Erythroblast (primary cell): ENCODE measurements around the gene PURA.
"Not testable (repeated sequence)": the region's sequence is repeated elsewhere in the genome, so short reads cannot be mapped to it uniquely, and the experiment has no call there.

Source experiments
- DNase-seq, 2 experiments: peaks; one replicate each; lab custom pipeline; 2025; lab: John Stamatoyannopoulos, UW
- GATA1 ChIP-seq: IDR thresholded peaks from 2 replicates; pipeline ENCODE4 v1.6.1; 2011; ENCODE audit warnings: low read depth, mild to moderate bottlenecking, control low read depth, low read length, moderate library complexity
- POLR2A ChIP-seq: IDR thresholded peaks from 2 replicates; pipeline ENCODE4 v1.6.1; 2011; ENCODE audit warnings: mild to moderate bottlenecking, low read length

PURA gene

DNA sequence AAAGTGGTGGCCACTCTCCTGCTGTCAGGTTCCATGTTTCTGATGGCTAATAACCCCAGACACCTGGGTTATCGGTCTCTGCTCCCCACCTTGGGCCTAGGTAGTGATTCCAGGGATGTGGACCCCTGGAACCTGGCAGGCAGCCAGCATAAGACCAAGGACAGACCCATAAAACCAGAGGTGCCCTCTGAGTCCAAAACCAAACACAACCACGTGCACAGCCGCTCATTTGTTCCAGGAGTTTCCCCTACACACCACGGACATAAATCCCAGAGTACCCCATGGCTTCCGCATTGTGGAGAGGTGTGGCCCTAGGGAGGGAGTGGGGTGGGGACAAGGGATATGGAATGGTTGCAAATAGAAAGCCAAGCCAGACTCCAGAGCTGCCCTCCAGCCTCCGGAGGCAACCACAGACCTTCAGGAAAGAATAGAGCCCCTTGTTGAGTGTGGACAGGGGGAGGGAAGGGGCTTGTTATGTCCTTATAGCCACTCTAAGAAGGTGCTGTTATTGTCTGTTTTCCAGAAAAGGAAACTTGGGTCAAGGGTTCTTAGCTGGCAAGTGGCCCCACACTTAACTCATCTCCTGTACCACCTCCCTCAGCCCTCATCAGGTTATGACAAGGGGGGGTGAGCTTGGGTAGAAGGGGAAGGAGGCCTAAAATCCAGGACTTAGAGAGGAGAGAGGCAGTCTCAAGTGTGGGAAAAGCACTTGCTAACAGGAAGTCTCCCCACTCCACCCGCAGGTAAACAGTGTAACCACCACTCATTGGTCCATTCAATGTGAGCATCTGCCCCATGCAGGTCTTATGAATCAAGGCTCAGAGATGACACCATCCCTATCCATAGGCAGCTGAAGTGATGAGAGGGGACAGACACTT lies 37.5 kb downstream of the PURA start:
- DNase-seq = no peak
- TF ChIP-seq POLR2A (no peak), GATA1 (no peak)

DNA sequence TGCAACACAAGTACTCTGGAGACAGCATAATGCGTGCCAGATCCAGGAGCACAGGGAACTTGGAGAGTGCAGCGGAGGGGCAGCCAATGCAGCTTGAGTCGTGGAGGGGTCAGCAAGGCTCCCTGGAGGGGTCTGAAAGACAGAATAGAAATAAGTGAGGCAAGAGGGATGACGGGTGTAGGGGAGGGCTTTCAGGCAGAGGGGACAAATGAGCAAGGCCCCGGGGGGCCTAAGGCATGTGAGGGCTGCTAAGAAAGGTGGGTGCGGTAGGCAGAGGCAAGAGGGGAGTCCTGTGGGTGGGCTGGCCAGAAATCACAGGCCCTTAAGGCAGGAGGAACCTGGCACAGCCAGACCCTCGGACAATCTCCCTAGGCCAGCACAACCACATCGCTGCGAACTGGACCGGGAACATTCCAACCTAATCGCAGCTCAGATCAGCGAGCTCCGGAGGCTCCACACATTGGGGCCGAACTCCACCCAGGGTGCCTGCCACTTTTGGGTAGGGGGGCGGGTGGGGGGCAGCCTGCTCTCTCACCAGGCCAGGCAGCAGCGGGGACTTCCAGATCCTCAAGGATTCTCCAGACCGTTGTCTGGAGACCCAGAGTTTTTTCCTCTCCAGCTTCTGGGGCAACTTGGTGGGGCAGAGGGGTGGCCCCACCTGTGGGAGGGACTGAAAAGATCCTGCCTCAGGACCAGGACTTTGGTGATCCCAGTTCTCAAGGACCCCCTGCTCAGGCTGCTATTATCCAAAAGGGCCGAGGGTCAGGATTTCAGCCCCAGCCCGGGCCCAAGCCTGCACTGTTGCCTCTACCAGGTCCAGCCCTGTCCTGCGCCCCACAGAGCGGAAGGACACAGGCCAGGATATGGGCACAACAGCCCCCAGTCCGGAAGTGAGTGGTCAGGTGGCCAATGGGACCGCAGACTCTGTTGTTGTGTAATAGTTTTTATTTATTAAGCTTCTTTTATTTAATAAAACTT lies 38.4 kb downstream of the PURA start:
- DNase-seq = no peak
- TF ChIP-seq POLR2A (no peak), GATA1 (no peak)

DNA sequence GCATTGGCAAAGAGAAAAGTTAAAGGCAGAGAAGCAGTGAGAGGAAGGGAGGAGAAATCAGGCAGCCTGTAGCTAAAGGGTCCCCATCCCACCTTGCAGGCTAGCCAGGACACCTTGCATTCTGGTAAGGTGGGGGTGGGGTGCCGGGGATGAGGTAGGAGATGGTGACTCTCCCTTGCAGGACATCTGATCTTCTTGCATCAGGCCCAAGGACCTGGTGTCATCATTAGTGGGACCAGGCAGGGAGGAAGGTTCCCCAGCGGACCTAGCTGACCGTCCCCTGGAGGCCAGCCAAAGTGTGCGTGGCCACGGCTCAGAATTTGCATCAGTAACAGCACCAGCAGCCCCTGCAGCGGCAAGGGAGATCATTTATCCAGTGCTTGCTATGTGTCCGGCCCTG lies 39.3 kb downstream of the PURA start:
- peak in 1 of 2 experiments; percentile 10 for DNase-seq
- TF ChIP-seq GATA1 (no peak), POLR2A (no peak)

DNA sequence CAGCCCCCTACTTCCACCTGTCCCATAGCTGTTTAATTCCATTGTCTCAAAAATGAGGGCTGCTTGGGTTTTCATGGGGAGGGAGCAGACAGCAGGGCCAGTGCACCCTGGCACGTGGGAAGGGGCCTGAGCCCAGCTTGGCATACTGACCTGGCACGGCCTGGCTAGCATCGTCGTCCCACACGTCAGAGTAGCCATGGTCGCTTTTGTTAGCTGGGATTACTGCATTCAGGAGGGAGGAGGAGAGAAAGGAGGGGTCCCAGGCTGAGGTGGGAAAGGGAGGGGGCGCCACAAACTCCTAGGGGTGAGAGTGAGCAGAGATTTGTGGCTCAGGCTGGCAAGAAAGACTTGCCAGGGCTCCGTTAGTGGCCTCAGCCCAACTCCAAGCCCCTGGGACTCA lies 40.0 kb downstream of the PURA start:
- TF ChIP-seq GATA1 = no peak
- TF ChIP-seq POLR2A = no peak
- DNase-seq = no peak

DNA sequence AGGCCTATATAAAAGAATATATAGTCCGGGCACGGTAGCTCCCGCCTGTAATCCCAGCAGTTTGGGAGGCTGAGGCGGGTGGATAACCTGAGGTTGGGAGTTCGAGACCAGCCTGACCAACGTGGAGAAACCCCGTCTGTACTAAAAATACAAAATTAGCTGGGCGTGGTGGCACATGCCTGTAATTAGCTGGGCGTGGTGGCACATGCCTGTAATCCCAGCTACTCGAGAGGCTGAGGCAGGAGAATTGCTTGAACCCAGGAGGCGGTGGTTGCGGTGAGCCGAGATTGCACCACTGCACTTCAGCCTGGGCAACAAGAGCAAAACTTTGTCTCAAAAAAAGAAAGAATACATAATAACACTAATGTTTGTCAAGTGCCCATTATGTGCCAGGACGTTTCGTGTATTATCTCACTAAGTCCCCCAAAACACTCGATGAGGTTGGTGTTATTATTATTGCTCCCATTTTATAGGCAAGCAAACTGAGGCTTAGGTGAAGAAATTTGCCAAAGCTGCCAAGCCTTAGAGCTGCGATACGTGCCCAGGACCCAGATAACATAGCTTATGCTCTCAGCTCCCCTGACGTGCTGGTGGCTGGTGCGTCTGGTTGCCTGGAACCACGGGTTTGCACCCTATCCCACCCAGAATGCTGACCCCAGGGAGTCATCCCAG lies 40.9 kb downstream of the PURA start:
- DNase-seq = not testable (repeated sequence)

DNA sequence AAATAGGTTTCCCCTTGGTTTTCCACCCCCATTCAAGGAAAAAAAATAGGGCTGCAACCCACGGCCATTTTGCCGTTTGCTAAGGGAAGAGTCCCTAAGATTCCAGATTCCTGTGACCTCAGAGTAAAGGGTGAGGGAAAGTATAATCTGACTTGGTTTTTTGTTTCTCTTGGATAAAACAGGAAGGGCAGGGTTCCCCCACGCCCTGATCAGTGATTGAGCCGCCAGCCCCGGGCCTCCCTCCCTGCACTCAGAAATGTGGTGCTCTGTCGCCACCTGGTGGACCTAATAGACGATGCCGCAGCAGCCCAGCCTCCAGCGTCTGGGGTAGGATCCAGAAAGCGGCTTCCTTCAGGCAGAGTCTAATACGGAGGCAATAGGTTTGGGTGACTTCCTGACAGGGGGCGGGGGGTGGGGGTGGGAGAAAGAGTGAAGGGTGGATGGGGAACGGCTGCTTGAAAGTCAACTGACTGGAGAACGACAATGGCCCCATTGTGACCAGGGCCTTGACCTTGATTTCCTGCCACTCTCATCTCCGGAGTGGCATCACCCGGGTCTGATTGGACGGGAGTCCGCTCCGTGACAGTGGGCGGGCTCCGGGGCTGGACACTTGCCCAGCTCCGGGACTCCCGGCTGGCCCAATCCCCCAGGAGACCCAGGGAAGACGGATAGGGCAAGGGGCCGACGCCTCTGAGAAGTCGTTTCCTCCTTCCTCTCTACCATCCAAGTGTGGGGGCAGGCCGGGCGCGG lies 43.3 kb downstream of the PURA start:
- TF ChIP-seq POLR2A (no peak), GATA1 (no peak)
- peak; percentile 79 to 91 for DNase-seq

DNA sequence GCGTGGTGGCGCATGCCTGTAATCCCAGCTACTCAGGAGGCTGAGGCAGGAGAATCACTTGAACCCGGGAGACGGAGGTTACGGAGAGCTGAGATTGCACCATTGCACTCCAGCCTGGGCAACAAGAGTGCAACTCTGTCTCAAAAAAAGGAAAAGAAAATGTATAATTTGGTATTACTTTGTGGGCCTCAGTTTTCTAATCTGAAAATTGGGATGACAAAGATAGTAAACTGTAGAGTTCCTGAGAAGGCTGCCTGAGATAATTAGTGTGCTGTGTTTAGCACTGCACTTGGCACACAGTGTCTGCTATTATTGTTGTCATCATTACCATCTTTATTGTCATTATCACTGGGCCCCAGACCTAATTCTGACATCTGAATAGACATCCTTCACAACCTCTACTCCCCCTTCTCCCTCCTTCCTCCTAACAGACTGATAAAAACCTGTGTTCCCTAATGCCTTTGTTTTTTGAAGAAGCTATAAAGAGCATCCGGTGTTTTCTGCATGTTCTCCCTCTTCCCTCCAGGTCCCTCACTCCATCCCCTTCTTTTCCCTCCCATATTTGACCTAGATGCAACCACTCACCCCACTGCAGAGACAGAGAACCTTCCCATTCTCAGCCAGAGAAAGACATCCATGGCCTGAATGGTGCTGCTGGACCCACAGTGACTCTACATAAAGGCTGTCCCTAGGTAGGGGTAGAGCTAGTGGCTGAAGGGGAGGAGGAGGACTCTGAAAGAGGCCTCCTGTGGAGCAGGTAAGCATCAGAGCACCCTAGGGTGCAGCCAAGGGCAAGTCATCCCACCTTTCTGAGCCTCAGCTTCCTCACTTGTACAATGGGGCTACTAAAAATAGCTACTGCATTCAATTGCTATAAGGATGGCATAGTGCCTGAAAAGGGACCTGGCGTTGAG lies 45.4 kb downstream of the PURA start:
- no peak for DNase-seq

DNA sequence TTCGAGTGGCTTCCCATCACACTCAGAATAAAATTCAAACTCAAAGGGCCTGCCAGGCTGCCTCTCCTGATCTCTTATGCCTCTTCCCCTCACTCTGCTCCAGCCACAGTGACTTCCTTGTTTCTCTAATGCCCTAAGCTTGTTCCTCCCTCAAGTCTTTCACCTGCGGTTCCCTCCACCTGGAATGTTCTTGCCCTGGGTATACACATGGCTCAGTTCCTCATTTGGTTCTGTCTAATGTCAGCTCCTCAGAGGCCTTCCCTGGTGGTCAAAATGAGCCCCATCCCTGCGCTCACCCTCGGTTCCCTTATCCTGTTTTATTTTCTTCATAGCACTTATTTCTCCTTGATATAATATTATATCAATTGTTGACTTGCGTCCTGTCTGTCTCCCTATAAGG lies 48.4 kb downstream of the PURA start:
- no peak for TF ChIP-seq POLR2A
- TF ChIP-seq GATA1 = no peak
- DNase-seq = no peak

More for the DNA sequence above, 45.4 kb downstream of the PURA start:
- no peak for TF ChIP-seq GATA1
- no peak for TF ChIP-seq POLR2A

DNA sequence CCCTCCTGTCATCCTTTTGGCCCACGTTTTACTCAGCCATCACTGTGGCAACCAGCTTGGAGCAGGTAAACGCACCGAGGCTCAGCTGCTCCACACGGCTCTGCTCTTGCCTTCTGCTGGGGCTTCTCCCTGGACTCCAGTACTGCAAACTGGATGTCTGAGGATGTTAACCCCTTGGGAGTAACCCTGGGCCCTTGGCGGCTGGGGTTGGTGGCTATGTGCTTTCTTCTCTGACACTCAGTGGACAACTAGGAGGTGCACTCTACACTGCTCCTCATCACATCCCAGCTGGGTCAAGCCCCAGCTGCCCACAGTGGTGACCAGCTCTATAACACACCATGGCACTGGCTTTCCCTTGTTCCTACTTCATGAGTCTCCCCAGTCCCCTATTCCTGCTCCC lies 48.9 kb downstream of the PURA start:
- TF ChIP-seq GATA1 = no peak
- no peak for TF ChIP-seq POLR2A
- DNase-seq = no peak

DNA sequence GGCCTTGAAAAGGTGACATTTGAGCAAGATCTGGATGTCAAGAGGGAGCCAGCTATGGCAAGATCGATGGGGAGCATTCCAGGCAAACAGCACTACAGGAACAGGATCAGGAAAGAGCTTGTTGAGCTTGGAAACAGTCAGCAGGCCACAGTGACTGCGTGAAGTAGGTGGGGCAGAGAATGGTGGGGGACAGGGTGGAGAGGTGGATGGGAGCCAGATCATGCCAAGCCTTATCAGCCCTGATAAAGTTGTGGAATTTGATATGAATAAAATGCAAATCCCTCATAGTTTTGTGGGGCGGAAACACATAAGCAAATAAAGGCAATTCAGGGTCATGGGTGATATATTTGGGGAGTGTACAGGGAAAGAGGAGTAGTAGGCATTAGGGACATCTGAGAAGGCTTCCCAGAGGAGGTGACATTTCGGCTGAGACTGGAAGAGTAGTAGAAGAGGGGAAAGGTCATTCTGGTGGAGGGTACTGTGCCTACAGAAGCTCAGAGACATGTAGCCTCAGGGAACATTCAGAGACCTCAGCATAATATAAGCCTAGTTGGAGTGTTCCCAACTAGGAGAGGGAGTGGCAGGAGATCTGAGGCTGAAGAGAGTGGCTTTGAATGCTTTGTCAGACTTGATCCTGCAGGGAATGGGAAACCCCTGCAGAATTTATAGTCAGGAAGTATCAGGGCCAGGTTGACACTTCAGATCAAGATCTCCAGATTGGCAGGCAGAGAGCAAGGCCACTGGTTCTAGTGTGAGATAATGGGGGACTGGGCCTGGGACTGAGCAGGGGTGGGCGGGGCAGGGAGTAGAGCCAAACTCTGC lies 51.4 kb downstream of the PURA start:
- TF ChIP-seq GATA1 (no peak), POLR2A (no peak)
- peak; percentile 38 to 58 for DNase-seq

DNA sequence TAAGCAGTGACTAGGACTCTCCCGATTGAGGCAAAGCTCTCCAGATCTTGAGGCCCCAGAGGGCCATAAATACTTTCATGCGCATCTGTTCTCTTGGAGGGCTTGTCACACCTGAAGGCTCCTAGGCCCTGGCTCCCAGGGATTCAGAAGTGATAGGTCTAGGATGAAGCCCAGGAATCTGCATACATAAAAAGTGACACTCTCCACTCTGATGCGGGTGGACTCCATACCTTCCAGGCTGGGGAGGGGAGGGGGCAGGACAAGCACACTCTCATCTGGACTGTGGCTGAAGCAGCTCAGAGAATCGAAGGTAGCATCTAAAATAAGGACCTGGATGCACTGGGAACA lies 52.0 kb downstream of the PURA start:
- TF ChIP-seq POLR2A = no peak
- no peak for DNase-seq
